Mesodermal cell (in vitro differentiated cells): ENCODE results near the gene SEC24C.

Source experiments
- H3K27ac ChIP-seq: 2 replicates; pipeline ENCODE4 v1.7.0; 2013; ENCODE audit warnings: mild to moderate bottlenecking, low read depth, low read length, moderate library complexity; ENCODE audit not compliant: severe bottlenecking
- H3K36me3 ChIP-seq: 2 replicates; pipeline ENCODE4 v1.7.1; 2013; ENCODE audit warnings: mild to moderate bottlenecking, low read length, moderate library complexity; ENCODE audit not compliant: control insufficient read depth, insufficient read depth
- H3K4me1 ChIP-seq: one replicate; pipeline ENCODE4 v1.7.1; 2013; ENCODE audit warnings: mild to moderate bottlenecking, low read length; ENCODE audit not compliant: insufficient read depth, control insufficient read depth, poor library complexity, severe bottlenecking
- H3K4me3 ChIP-seq: 2 replicates; pipeline ENCODE4 v1.7.0; 2013; ENCODE audit warnings: low read length, control low read depth, mild to moderate bottlenecking; ENCODE audit not compliant: insufficient read depth, poor library complexity, severe bottlenecking; ENCODE audit errors: extremely low read depth
- H3K9me3 ChIP-seq: 2 replicates; pipeline ENCODE4 v1.7.1; 2013; ENCODE audit warnings: mild to moderate bottlenecking, low read length, moderate library complexity; ENCODE audit not compliant: control insufficient read depth
- WGBS, 2 experiments: methylation state at CpG; one replicate each; pipeline ENCODE4 v1.1.5; 2013; ENCODE audit warnings: missing lambda C conversion rate in 2 of 2; ENCODE audit not compliant: insufficient coverage in 2 of 2; 5-methylcytosine and 5-hydroxymethylcytosine counted together

Gene SEC24C

GRCh38 chr10:73814896-73815718, 70.9 kb downstream of the SEC24C start:
- peaks cover 18% of the 10 kb centered on the region for H3K36me3 ChIP-seq
- H3K9me3 ChIP-seq, result no peaks in the 10 kb centered on the region
- H3K4me1 ChIP-seq, result peaks cover 18% of the 10 kb centered on the region
- H3K27ac ChIP-seq, result no peak overlapping the region
- no peak overlapping the region for H3K4me3 ChIP-seq
- WGBS, 2 experiments, result 88 to 95% methylated on average over 15 to 16 of the region's 22 CpGs

DNA sequence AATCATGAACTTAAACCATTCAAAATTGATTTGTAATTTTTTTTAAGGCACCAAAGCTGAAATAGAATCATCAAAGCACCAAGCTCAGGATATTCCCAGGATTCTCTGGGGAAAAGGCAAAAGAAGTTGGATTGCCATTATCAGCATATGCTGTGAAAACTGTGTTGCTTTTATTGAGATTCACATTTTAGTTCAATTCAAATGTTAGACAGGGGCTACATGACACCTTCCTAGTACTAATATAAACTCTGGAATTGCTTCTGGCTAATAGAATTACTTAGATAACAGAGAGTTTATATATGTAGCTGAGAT, 71.5 kb downstream of the SEC24C start:
- H3K4me1 ChIP-seq, result peaks cover 19% of the 10 kb centered on the region
- no peak overlapping the region for H3K4me3 ChIP-seq
- no peaks in the 10 kb centered on the region for H3K9me3 ChIP-seq
- H3K27ac ChIP-seq, result no peak overlapping the region
- peaks cover 18% of the 10 kb centered on the region for H3K36me3 ChIP-seq

DNA sequence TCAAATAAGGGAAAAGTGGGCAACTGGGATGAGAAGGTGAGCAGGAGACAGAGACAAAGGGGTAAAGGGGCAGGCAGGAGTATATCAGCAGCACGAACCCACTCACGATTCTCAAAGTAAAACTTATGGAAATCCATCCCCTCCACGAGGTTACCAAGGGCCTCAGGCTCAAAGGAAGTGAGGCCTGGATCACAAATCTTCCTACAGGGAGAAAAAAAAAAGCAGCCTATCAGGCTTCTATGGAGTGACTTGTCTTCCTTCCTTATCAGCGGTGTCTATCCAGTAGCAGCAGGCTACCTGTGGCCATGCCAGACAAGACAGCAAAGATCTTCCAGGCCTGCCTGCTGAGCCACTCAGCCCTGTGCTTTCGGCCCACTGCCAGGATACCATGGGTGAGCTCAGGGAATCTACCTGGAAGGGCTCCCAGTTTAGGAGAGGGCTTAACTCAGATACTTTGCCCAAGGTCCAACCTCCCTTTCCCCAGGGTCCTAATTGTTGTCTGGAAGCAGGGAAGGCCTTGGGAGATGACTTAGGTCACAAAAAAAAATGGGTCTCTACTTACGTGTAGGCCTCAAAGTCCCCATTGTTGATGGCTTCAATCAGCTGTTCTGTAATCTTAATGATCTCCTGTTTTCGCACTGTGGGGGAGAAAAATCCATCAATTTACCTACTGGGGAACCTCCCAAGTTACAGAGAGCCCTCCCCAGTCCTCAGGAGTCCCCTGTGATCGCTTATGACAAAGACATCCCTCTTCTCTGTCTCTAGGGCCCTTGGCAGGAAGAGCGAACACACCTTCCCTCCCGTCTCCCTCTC, 73.0 kb downstream of the SEC24C start:
- no peak overlapping the region for H3K4me3 ChIP-seq
- H3K36me3 ChIP-seq, result peaks cover 28% of the 10 kb centered on the region
- peaks cover 19% of the 10 kb centered on the region for H3K4me1 ChIP-seq
- H3K27ac ChIP-seq, result no peak overlapping the region
- 88 to 92% methylated on average over 8 to 9 of the region's 10 CpGs for WGBS, 2 experiments
- no peaks in the 10 kb centered on the region for H3K9me3 ChIP-seq

- Histone ChIP-seq H3K36me3 (peaks cover 31% of the 10 kb centered on the region), H3K4me3 (no peak overlapping the region), H3K9me3 (no peaks in the 10 kb centered on the region), H3K4me1 (peaks cover 19% of the 10 kb centered on the region), H3K27ac (no peak overlapping the region)
- 90 to 97% methylated on average over 5 of the region's 5 CpGs for WGBS, 2 experiments
These were observed 73.7 kb downstream of the SEC24C start for GRCh38 chr10:73817826-73818225.

DNA sequence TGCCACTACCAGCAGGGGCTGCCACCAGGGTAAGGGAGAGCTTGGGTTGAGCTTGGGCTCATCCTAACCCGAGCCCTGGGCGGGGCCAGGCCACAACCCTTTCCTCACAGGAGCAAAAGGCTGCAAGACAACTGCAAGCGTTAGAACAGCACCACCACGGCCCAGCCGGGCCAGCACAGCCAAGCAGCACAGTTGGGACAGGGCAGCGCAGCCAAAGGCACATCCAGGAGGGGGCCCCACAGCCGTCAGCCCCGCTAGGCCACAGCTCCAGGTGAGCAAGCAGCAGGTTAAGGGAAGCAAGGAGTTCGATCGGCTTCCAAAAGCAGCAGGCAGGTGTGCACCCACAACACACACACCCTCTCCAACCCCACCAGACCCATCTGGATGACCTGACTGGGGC, 74.2 kb downstream of the SEC24C start:
- Histone ChIP-seq H3K4me1 (peaks cover 19% of the 10 kb centered on the region), H3K36me3 (peaks cover 33% of the 10 kb centered on the region), H3K27ac (no peak overlapping the region), H3K9me3 (no peaks in the 10 kb centered on the region), H3K4me3 (no peak overlapping the region)
- WGBS, 2 experiments, result 91 to 93% methylated on average over 8 of the region's 10 CpGs

- Histone ChIP-seq H3K4me3 (no peak overlapping the region), H3K9me3 (no peaks in the 10 kb centered on the region), H3K27ac (no peak overlapping the region), H3K36me3 (peaks cover 38% of the 10 kb centered on the region), H3K4me1 (peaks cover 19% of the 10 kb centered on the region)
- WGBS, 2 experiments, result 89 to 93% methylated on average over 3 to 5 of the region's 5 CpGs
These were observed 74.9 kb downstream of the SEC24C start for GRCh38 chr10:73819081-73819480.

GRCh38 chr10:73819513-73820093, 75.4 kb downstream of the SEC24C start:
- Histone ChIP-seq H3K27ac (no peak overlapping the region), H3K36me3 (peaks cover 38% of the 10 kb centered on the region), H3K9me3 (no peaks in the 10 kb centered on the region), H3K4me1 (peaks cover 19% of the 10 kb centered on the region), H3K4me3 (no peak overlapping the region)
- WGBS, 2 experiments, result 90 to 96% methylated on average over 19 to 20 of the region's 20 CpGs
